Mucosa of descending colon (tissue), 3 donors: ENCODE measurements around the gene DSE. TPM values are rescaled to one million over a fixed set of nuclear protein-coding genes. Genes with fewer than 3 reads are reported as not detected.
A peak's percentile ranks its signal among the peaks of the same experiment; 100 is the strongest.

Experiments
- ATAC-seq: fragments of 200-7000 bp; cut with Tn5 transposase; one replicate; pipeline ENCODE4 v1.9.1; 2020; ENCODE audit warnings: mild to moderate bottlenecking, moderate library complexity
- DNase-seq, 3 donors: peaks; one replicate each; pipeline ENCODE4 v3.0.0-alpha.2; 2020
- H3K36me3 ChIP-seq: fragments of 200-600 bp; one replicate; pipeline ENCODE4 v1.8.0; 2021; ENCODE audit warnings: low read depth, mild to moderate bottlenecking
- H3K4me1 ChIP-seq: fragments of 200-600 bp; one replicate; pipeline ENCODE4 v1.8.0; 2021; ENCODE audit warnings: low read depth, mild to moderate bottlenecking
- H3K4me3 ChIP-seq: fragments of 200-600 bp; one replicate; pipeline ENCODE4 v1.8.0; 2021; ENCODE audit warnings: mild to moderate bottlenecking
- H3K9me3 ChIP-seq: fragments of 200-600 bp; one replicate; pipeline ENCODE4 v1.8.0; 2021; ENCODE audit warnings: mild to moderate bottlenecking
- intact Hi-C, 2 donors: fragments of 100-400 bp; cut with DNase I in 1 of 2; cut with micrococcal nuclease in 1 of 2; formaldehyde crosslinking; loops; one replicate each; pipeline versions ENCODE4 v1.11.0 to v1.11.1; 2022; cut with DNase I, micrococcal nuclease
- total RNA-seq, 3 donors: library from RNA; stranded (reverse); fragmentation: NEBNext Ultra II Directional in 2 of 3; extraction: Animal tissue kit (Norgen Biotek cat#: 25700) in 2 of 3; gene quantifications; one replicate each; pipeline versions ENCODE4 v1.2.1 to v1.2.4, GENCODE V29; 2021 to 2023
- TF ChIP-seq, protein P1 (sequence below): fragments of 200-600 bp; IDR thresholded peaks from one replicate; pipeline ENCODE4 v1.8.0; 2022; ENCODE audit warnings: antibody characterized with exemption, mild to moderate bottlenecking
- donor health status: DM: no; HTN: no; CAD: no; lungs with moderate emphysema.
- donor health status: DM: no; HTN: no; CAD: no.
- donor health status: DM: no; HTN: yes; CAD: no.

Gene DSE
- total RNA-seq, 3 donors from 2014 or later = 6.3 to 23.8 (median 14.4) TPM

DNA sequence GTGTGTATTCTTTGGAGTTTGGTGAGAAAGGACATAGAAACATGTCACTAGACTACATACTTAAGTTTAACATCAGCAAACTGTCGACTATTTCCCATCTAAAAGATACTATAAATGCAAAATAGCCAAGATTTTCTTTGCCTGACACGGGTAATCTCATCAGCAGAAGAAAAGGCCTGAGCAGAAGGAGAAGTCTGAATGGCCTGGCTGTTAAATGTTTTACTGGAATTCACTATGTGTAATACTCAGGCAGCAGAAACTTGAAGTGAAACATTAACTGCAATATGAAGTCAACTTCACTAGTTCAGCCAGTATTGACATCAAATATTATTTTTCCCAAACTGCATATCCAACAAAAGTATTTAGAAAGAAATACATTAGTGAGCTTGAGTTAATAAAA is 6.4 kb upstream of the DSE start:
- Histone ChIP-seq H3K4me1 (no peaks in the 10 kb centered on the region), H3K4me3 (no peak overlapping the region), H3K9me3 (no peaks in the 10 kb centered on the region), H3K36me3 (no peaks in the 10 kb centered on the region)
- TF ChIP-seq, protein P1, sequence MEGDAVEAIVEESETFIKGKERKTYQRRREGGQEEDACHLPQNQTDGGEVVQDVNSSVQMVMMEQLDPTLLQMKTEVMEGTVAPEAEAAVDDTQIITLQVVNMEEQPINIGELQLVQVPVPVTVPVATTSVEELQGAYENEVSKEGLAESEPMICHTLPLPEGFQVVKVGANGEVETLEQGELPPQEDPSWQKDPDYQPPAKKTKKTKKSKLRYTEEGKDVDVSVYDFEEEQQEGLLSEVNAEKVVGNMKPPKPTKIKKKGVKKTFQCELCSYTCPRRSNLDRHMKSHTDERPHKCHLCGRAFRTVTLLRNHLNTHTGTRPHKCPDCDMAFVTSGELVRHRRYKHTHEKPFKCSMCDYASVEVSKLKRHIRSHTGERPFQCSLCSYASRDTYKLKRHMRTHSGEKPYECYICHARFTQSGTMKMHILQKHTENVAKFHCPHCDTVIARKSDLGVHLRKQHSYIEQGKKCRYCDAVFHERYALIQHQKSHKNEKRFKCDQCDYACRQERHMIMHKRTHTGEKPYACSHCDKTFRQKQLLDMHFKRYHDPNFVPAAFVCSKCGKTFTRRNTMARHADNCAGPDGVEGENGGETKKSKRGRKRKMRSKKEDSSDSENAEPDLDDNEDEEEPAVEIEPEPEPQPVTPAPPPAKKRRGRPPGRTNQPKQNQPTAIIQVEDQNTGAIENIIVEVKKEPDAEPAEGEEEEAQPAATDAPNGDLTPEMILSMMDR = no peak
- ATAC-seq = no peak
- intact Hi-C loops = no loop called here
- DNase-seq = no peak

DNA sequence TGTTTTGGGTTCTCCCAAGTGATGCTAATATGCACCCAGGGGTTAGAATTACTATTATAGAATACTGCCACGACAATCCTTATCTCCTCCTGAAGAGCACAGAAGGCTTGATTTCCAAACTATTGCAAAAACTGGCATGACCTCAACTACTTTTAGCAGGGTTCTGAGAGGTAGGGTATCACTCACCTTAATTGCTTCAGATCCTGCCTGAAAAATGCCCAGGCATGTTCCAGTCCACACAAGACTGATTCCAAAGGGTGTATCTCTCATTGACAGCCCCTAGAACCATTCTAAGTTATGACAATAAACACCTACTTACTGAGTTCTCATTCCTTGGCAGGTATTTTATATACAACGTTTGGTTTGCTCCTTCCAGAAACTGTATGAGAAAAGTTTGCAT is 5.0 kb upstream of the DSE start:
- intact Hi-C loops = no loop called here
- Histone ChIP-seq H3K36me3 (no peaks in the 10 kb centered on the region), H3K4me1 (no peaks in the 10 kb centered on the region), H3K4me3 (no peak overlapping the region), H3K9me3 (no peaks in the 10 kb centered on the region)
- TF ChIP-seq, protein P1 = no peak
- no peak for ATAC-seq
- DNase-seq = no peak

DNA sequence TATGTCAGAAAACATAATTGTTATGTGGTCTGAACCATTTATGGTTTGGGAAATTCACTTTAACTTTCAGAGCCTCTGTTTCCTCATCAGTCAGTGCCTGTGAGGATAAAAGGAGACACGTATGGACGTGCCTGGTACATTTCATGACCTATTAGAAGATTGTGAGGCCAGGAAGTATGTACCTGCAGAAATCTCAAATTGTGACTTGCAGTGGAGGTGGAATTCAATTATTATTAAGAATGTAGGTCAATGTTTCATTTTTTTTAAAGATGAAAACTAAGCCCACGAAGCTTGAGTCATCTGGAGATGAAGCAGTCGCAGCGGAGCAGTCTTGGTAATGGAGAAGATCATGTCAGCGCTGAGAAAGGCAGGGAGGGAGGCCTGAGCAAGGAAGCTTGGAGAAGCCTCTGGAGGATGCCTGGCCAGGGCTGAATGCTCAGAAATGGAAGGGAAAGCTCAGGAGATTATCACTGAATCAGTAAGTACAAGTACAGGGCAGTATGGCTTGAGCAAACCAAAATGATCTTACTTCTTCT is 3.9 kb upstream of the DSE start:
- intact Hi-C loops = no loop called here
- Histone ChIP-seq H3K4me1 (peaks cover 5% of the 10 kb centered on the region), H3K36me3 (no peaks in the 10 kb centered on the region), H3K9me3 (no peaks in the 10 kb centered on the region), H3K4me3 (no peak overlapping the region)
- TF ChIP-seq, protein P1 = no peak
- ATAC-seq (no peak), DNase-seq (no peak)

DNA sequence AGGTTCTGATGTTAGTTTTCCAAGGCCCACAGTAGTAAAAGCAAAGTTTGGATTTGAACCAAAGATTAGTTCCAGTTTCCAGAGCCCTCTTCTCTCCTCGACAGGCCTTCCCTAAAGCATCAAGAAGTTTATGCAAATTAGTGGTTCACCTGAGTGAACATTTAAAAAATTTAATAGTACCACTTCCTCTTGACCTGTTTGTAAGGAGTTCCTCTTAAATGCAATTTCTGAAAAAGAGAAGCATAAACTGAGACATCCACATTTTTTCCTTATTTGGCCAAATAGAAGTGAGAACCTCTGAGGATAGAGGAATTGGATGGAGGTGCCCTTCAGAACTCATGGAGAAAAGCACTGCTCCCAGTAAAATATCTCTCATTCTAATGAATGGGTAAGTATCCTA is 1.2 kb upstream of the DSE start:
- H3K4me1 ChIP-seq = peaks cover 6% of the 10 kb centered on the region
- no peak for ATAC-seq
- intact Hi-C loops = no loop called here
- no peaks in the 10 kb centered on the region for H3K9me3 ChIP-seq
- no peaks in the 10 kb centered on the region for H3K36me3 ChIP-seq
- TF ChIP-seq, protein P1 = no peak
- H3K4me3 ChIP-seq = no peak overlapping the region
- no peak for DNase-seq

DNA sequence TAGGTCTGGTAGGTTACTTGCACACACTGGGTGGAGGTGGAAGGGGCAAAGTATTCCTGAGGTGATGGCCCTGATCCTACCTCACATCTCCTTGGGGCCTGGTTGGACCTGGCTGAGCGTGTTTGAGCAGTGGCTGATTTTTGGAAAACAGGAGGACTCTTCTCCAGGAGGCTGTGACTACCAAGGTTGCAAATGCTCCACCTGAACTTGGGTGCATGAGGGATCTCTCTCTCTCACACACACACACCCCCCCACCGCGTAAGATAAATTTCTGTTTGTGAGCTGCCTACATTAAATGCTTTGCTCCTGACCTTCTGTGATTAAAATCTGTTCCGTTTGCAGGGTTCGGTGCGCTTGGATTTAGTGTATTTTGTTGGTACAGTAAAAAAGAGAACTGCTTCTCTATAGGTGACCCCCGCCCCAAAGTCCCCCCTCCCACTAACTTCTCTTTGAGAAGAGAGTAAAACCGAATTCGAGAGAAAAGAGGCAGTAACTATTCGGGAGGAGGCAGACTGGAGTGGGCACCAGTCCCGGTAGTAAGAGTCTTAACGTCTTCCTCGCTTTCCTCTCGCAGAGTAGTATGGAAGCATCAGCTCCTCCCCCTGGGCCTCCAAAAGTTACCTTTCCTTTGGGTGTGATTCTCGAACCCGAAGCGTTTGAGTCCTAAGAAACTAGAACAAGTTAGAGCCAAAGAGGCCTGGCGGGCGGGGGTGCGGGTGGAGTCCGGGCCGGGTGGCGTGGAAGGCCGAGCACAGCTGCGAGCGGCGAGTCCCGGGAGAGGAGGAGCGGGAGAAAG is 585 bp upstream of the DSE start:
- H3K4me1 ChIP-seq = peaks cover 6% of the 10 kb centered on the region
- no peak for DNase-seq
- ATAC-seq = peak; percentile 41
- no peaks in the 10 kb centered on the region for H3K36me3 ChIP-seq
- no peaks in the 10 kb centered on the region for H3K9me3 ChIP-seq
- peak overlapping the region; percentile 27 for H3K4me3 ChIP-seq
- intact Hi-C loops = no loop called here
- TF ChIP-seq, protein P1 = no peak
